ENCODE results near the gene AUTS2. TPM values are rescaled to one million over a fixed set of nuclear protein-coding genes. Genes with fewer than 3 reads are reported as not detected.

The AUTS2 gene
- total RNA-seq, 6 donors from 2014 or later, result 38.9 to 151 (median 55.8) TPM

GRCh38 chr7:69928621-69929020 is 330.3 kb downstream of the AUTS2 start:
- ATAC-seq (ENCODE audit: low FRiP score in 2 of 2) (no peak), DNase-seq (no peak)
- Histone ChIP-seq H3K27ac (no peak overlapping the region), H3K4me3 (no peak overlapping the region), H3K36me3 (no peaks in the 10 kb centered on the region), H3K4me1 (no peaks in the 10 kb centered on the region), H3K9me3 (no peaks in the 10 kb centered on the region), H3K27me3 (no peaks in the 10 kb centered on the region)
- TF ChIP-seq POLR2AphosphoS5 (IDR thresholded peaks at IDR 0.05), result no peak
- TF ChIP-seq CTCF (IDR thresholded peaks at IDR 0.05), result no peak
- no peak for TF ChIP-seq POLR2A (IDR thresholded peaks at IDR 0.05)
- no peak for TF ChIP-seq EP300 (IDR thresholded peaks at IDR 0.05)
- WGBS, 2 donors, result 88 to 94% methylated on average over 4 to 7 of the region's 7 CpGs

GRCh38 chr7:69929622-69930021 is 331.3 kb downstream of the AUTS2 start:
- ATAC-seq (ENCODE audit: low FRiP score in 2 of 2), result no peak
- Histone ChIP-seq H3K27me3 (no peaks in the 10 kb centered on the region), H3K27ac (no peak overlapping the region), H3K9me3 (no peaks in the 10 kb centered on the region), H3K4me3 (no peak overlapping the region), H3K4me1 (no peaks in the 10 kb centered on the region), H3K36me3 (no peaks in the 10 kb centered on the region)
- TF ChIP-seq CTCF (IDR thresholded peaks at IDR 0.05) (no peak), POLR2A (IDR thresholded peaks at IDR 0.05) (no peak), EP300 (IDR thresholded peaks at IDR 0.05) (no peak), POLR2AphosphoS5 (IDR thresholded peaks at IDR 0.05) (no peak)
- 88 to 99% methylated on average over 2 of the region's 2 CpGs for whole genome bisulfite sequencing, 2 donors
- DNase-seq, result no peak

- 61 to 71% methylated on average over 2 of the region's 2 CpGs for WGBS, 2 donors
- Histone ChIP-seq H3K4me1 (no peaks in the 10 kb centered on the region), H3K36me3 (no peaks in the 10 kb centered on the region), H3K27me3 (no peaks in the 10 kb centered on the region), H3K4me3 (no peak overlapping the region), H3K9me3 (no peaks in the 10 kb centered on the region), H3K27ac (no peak overlapping the region)
- ATAC-seq (ENCODE audit: low FRiP score in 2 of 2) (peak in 1 of 2 donors; percentile 44), DNase-seq (no peak)
- TF ChIP-seq CTCF (IDR thresholded peaks at IDR 0.05) (peak; percentile 10 to 57 (median 34)), POLR2A (IDR thresholded peaks at IDR 0.05) (no peak)
Observed at GRCh38 chr7:69932034-69932628, 333.9 kb downstream of the AUTS2 start.

GRCh38 chr7:69934144-69934903 is 336.0 kb downstream of the AUTS2 start:
- no peak overlapping the region for H3K4me3 ChIP-seq
- no peak for DNase-seq
- no peak overlapping the region for H3K27ac ChIP-seq
- 71 to 89% methylated on average over 5 of the region's 5 CpGs for WGBS, 2 donors
- TF ChIP-seq CTCF (IDR thresholded peaks at IDR 0.05), result no peak
- no peak for TF ChIP-seq POLR2AphosphoS5 (IDR thresholded peaks at IDR 0.05)
- no peak for TF ChIP-seq EP300 (IDR thresholded peaks at IDR 0.05)
- TF ChIP-seq POLR2A (IDR thresholded peaks at IDR 0.05), result no peak
- ATAC-seq (ENCODE audit: low FRiP score in 2 of 2), result no peak
- H3K9me3 ChIP-seq, result no peaks in the 10 kb centered on the region
- no peaks in the 10 kb centered on the region for H3K27me3 ChIP-seq
- H3K36me3 ChIP-seq, result no peaks in the 10 kb centered on the region
- H3K4me1 ChIP-seq, result no peaks in the 10 kb centered on the region

GRCh38 chr7:69935107-69935506 is 336.8 kb downstream of the AUTS2 start:
- H3K27ac ChIP-seq, result no peak overlapping the region
- no peaks in the 10 kb centered on the region for H3K27me3 ChIP-seq
- ATAC-seq (ENCODE audit: low FRiP score in 2 of 2), result no peak
- H3K4me3 ChIP-seq, result no peak overlapping the region
- TF ChIP-seq POLR2AphosphoS5 (IDR thresholded peaks at IDR 0.05) (no peak), POLR2A (IDR thresholded peaks at IDR 0.05) (no peak), EP300 (IDR thresholded peaks at IDR 0.05) (no peak), CTCF (IDR thresholded peaks at IDR 0.05) (no peak)
- WGBS, 2 donors, result 83 to 86% methylated on average over 2 of the region's 2 CpGs
- no peaks in the 10 kb centered on the region for H3K4me1 ChIP-seq
- no peak for DNase-seq
- no peaks in the 10 kb centered on the region for H3K36me3 ChIP-seq
- no peaks in the 10 kb centered on the region for H3K9me3 ChIP-seq
